ENCODE results near the gene FRMD8. TPM values are rescaled to one million over a fixed set of nuclear protein-coding genes. Genes with fewer than 3 reads are reported as not detected.

Gene FRMD8
- total RNA-seq, 1 donor: 42.7 TPM

GRCh38 chr11:65373839-65374580 is 12.4 kb upstream of the FRMD8 start:
- TF ChIP-seq CTCF (IDR thresholded peaks at IDR 0.05; ENCODE audit: insufficient read depth, low read length): no peak
- H3K4me3 ChIP-seq (ENCODE audit: low read depth, low read length): no peak overlapping the region
- DNase-seq (ENCODE audit: low read depth): no peak

- DNase-seq (ENCODE audit: low read depth): no peak
- no peak overlapping the region for H3K4me3 ChIP-seq (ENCODE audit: low read depth, low read length)
- TF ChIP-seq CTCF (IDR thresholded peaks at IDR 0.05; ENCODE audit: insufficient read depth, low read length): no peak
Measured at GRCh38 chr11:65375012-65375411, 11.4 kb upstream of the FRMD8 start.

GRCh38 chr11:65376138-65376713 is 10.2 kb upstream of the FRMD8 start:
- no peak overlapping the region for H3K4me3 ChIP-seq (ENCODE audit: low read depth, low read length)
- DNase-seq (ENCODE audit: low read depth): no peak
- TF ChIP-seq CTCF (IDR thresholded peaks at IDR 0.05; ENCODE audit: insufficient read depth, low read length): no peak

- no peak for DNase-seq (ENCODE audit: low read depth)
- no peak overlapping the region for H3K4me3 ChIP-seq (ENCODE audit: low read depth, low read length)
- TF ChIP-seq CTCF (IDR thresholded peaks at IDR 0.05; ENCODE audit: insufficient read depth, low read length): no peak
Measured at GRCh38 chr11:65377036-65377435, 9.4 kb upstream of the FRMD8 start.

GRCh38 chr11:65377777-65378176 is 8.7 kb upstream of the FRMD8 start:
- H3K4me3 ChIP-seq (ENCODE audit: low read depth, low read length): no peak overlapping the region
- no peak for DNase-seq (ENCODE audit: low read depth)
- TF ChIP-seq CTCF (IDR thresholded peaks at IDR 0.05; ENCODE audit: insufficient read depth, low read length): no peak

- no peak for TF ChIP-seq CTCF (IDR thresholded peaks at IDR 0.05; ENCODE audit: insufficient read depth, low read length)
- H3K4me3 ChIP-seq (ENCODE audit: low read depth, low read length): no peak overlapping the region
- DNase-seq (ENCODE audit: low read depth): no peak
Measured at GRCh38 chr11:65378208-65378927, 8.1 kb upstream of the FRMD8 start.
